ENCODE results near the gene BRD4.

The BRD4 gene

DNA sequence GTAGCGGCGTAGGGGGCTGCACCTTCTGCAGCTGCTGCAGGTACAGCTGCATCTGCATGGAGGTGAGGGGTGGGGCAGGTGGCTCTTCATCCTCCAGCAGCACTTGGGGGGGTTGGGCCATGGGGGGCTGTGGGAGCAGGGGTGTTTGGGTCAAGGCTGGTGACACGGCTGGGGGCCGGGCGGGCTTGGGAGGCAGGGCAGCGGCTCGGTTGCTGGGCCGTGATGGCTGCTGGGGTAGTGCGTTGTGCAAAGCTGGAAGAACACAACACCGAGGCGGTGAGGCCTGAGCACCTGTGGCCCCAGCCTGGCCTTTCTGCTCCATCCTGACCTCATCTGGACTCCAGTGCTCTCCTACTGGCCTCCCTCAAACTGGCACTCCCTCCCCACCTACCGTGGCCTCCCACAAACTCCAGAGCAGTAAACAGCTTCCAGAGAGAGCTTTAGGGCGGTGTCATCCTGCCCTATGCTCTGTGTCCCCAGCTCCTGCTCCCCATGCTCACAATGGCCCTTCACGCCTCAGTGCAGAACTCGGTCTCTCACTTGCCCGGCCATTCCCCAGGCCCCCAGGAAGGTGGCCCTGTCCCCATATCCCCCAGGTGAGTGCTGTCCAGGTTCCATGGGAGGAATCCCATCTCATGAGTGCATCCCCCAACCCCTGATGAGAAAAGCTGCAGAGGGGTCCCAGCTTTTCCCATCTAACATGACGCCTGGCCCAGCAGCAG is 88.9 kb downstream of the BRD4 start:
- no peak for DNase-seq (ENCODE audit: low read depth in 1 of 2, low spot score in 1 of 2)
- TF ChIP-seq JUND (IDR thresholded peaks at IDR 0.05; ENCODE audit: low read depth), result no peak
- in situ Hi-C loops (cut with HindIII; ENCODE audit: low pct_unique_long_range_greater_than_20kb, low sequenced_read_pairs), result no loop called here

DNA sequence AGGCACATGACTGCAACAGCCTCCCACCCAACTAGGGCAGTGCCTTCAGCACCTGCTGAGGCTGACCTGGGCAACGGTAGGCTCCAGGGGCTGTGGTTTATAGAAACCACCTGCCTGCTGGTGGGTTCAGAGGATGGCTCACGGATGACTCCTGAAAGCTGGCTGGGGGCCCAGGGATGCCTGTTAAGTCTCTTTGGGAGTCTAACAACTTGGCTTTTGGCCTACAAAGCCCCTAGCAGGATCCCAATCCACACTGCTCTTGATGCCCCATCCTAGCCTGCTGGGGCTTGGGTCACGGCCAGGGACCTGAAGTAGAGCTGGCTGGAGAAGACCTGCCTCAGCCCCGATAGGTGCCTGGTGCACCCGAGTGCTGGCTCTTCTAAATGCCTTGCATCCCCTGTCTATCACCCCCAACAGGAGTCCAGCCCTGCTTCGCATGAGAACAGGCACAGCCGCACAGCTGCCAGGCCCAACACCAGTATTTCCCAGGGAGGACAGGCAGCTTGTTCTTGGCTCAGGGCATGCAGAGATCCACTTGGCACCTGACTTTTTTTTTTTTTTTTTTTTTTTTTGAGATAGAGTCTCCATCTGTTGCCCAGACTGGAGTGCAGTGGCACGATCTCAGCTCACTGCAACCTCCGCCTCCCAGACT is 91.0 kb downstream of the BRD4 start:
- in situ Hi-C loops (cut with HindIII; ENCODE audit: low pct_unique_long_range_greater_than_20kb, low sequenced_read_pairs), result no loop called here

DNA sequence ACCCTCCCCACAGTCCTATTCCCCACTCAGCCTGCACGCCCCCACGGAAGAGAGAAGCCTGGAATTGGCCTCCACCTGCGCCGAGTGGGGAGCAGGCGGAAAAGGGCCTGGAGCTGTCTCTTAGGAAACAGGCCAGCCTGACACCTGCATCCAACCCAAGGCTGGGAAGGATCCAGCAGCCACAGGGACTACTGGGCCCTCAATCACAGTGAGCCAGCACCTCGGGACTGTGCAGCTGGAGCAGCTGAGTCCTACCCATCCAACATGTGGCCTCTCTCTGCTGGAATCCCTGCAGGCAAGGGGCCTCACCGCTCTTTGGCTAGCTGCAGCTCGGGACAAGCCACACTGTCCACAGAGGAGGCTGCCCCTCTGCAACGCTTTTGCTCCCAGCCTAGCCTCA is 91.8 kb downstream of the BRD4 start:
- no peak for DNase-seq (ENCODE audit: low read depth in 1 of 2, low spot score in 1 of 2)
- in situ Hi-C loops (cut with HindIII; ENCODE audit: low pct_unique_long_range_greater_than_20kb, low sequenced_read_pairs), result no loop called here
- no peak for TF ChIP-seq JUND (IDR thresholded peaks at IDR 0.05; ENCODE audit: low read depth)

More for the DNA sequence above, 91.0 kb downstream of the BRD4 start:
- TF ChIP-seq JUND (IDR thresholded peaks at IDR 0.05; ENCODE audit: low read depth), result no peak
- DNase-seq (ENCODE audit: low read depth in 1 of 2, low spot score in 1 of 2), result no peak

DNA sequence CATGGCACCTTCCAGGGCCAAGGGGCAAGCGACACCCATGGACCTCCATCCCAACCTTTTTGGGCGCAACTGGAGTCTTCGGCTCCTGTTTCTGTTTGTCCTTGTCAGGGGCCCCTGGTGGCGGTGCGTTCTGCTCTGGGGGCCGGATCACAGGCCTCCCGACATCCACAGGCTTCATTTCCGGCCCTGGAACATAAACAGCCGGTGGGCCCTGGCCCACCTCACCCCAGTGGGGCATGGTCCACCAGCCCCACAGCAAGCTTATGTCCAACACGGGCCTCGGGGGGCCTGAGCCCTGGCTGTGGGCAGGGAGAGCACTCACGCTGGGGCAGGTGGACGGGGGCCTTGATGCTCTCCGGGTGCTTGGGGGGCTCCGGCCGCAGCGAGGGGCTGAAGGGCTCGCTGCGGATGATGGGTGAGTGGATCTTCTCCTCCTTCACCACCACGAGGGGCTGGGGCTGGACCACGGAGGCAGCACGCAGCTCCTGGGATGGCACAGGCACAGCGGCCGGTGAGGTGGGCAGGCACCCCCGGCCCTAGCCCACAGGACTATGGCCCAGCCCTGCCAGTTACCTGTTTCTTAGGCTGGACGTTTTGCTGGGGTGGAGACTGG is 92.9 kb downstream of the BRD4 start:
- no peak for DNase-seq (ENCODE audit: low read depth in 1 of 2, low spot score in 1 of 2)
- no peak for TF ChIP-seq JUND (IDR thresholded peaks at IDR 0.05; ENCODE audit: low read depth)
- in situ Hi-C loops (cut with HindIII; ENCODE audit: low pct_unique_long_range_greater_than_20kb, low sequenced_read_pairs), result no loop called here

DNA sequence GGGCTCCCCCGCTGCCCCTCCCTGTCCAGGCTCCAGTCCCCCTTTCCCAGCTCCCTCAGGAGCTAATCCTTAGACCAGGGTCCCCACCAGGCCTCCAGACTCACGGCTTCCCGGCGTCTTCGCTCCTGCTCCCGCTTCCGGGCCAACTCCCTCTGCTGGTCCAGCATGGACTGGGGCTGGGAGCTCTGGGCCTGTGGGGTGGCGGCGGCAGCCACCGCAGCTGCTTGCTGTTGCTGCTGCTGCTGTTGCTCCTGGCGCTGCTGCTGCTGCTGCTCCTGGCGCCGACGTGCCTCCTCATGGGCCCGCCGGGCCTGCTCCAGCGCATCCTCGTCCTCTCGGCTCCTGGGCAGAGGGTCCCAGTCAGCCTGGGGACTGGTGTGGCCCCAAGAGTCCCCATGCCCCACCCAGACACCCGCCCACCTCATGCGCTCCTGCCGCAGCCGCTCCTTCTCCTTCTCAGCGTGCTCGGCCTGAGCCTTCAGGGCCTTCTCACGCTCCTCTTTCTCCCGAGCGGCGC is 93.6 kb downstream of the BRD4 start:
- no peak for TF ChIP-seq JUND (IDR thresholded peaks at IDR 0.05; ENCODE audit: low read depth)
- in situ Hi-C loops (cut with HindIII; ENCODE audit: low pct_unique_long_range_greater_than_20kb, low sequenced_read_pairs), result no loop called here
- DNase-seq (ENCODE audit: low read depth in 1 of 2, low spot score in 1 of 2), result no peak

DNA sequence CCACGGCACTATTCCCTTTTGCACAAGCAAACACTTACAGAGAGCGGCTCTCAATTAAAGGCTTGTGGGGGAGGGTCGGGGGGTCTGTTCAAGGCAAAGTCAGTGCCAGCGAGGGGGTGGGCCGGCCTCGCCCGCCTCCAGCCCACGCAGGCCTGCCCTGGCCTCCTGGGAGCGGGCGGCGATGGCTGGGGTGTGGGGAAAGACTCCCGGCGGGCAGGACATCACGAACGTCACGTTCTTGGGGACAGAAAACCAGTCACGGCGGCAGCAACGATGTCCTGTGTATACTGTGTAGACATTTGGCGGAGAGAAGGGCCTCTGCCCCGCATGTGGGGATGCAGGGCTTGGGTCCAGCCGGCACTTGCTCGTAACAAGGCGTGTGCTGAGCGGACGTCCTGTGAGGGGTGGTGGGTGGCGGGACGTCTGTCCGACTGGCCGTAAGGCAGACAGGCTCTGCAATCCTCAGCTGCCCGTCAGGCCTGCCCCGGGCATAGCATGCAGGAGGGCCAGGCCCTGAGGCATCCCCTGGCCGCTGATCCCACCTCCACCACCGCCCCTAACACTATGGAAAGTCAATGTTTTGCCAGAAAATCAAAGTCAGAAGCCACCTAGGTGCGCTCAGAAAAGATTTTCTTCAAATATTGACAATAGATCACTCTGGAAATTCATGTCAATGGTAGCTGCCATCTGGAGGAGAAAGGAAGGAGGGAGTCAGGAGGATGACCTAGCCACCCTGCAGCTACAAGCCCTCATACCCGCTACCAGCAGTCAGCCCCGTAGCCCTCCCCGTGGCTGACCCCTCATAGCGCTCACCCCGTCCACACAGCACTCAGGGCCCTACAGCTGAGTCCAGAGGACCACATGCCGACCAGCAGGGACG is 94.3 kb downstream of the BRD4 start:
- no peak for TF ChIP-seq JUND (IDR thresholded peaks at IDR 0.05; ENCODE audit: low read depth)
- in situ Hi-C loops (cut with HindIII; ENCODE audit: low pct_unique_long_range_greater_than_20kb, low sequenced_read_pairs), result no loop called here

DNA sequence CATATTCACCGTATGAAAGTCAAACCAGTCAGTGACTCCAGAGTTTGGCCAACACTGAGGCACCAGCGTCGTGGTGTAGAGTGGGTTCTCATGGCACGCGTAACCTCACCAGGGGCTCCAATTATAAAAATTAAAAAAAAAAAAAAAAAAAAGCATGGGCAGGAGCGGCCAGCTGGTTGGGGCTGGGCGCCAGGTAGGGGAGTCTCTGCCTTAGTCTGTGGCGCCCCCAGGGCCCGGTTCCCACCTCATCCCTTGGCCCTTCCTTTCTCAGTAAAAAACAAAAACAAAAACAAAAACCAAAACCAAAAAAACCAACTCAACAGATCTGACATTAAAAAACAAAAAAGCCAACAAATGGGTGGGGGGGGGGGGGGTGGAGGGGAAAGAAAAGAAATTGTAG is 95.5 kb downstream of the BRD4 start:
- TF ChIP-seq JUND (IDR thresholded peaks at IDR 0.05; ENCODE audit: low read depth), result no peak
- in situ Hi-C loops (cut with HindIII; ENCODE audit: low pct_unique_long_range_greater_than_20kb, low sequenced_read_pairs), result no loop called here
- DNase-seq (ENCODE audit: low read depth in 1 of 2, low spot score in 1 of 2), result no peak

More for the DNA sequence above, 94.3 kb downstream of the BRD4 start:
- DNase-seq (ENCODE audit: low read depth in 1 of 2, low spot score in 1 of 2), result no peak

DNA sequence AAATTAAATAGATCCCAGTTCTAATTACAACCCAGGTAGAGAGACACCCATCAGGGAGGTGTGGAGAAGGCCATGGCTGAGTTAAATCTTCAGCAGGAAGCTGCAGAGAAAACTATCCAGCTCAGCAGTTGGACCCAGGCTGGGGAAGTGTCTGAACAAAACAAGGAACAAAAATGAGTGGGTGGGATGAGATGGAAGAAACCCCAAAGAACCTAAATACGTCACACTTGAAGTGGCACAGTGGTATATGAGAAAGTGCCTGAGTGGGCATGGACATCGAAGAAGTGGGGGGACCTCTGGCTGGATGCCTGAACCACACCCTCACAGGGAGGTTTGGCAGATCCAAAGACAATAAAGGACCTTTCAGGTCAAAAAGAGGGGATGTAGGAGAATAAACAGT is 96.6 kb downstream of the BRD4 start:
- no peak for TF ChIP-seq JUND (IDR thresholded peaks at IDR 0.05; ENCODE audit: low read depth)
- in situ Hi-C loops (cut with HindIII; ENCODE audit: low pct_unique_long_range_greater_than_20kb, low sequenced_read_pairs), result no loop called here
- DNase-seq (ENCODE audit: low read depth in 1 of 2, low spot score in 1 of 2), result no peak

DNA sequence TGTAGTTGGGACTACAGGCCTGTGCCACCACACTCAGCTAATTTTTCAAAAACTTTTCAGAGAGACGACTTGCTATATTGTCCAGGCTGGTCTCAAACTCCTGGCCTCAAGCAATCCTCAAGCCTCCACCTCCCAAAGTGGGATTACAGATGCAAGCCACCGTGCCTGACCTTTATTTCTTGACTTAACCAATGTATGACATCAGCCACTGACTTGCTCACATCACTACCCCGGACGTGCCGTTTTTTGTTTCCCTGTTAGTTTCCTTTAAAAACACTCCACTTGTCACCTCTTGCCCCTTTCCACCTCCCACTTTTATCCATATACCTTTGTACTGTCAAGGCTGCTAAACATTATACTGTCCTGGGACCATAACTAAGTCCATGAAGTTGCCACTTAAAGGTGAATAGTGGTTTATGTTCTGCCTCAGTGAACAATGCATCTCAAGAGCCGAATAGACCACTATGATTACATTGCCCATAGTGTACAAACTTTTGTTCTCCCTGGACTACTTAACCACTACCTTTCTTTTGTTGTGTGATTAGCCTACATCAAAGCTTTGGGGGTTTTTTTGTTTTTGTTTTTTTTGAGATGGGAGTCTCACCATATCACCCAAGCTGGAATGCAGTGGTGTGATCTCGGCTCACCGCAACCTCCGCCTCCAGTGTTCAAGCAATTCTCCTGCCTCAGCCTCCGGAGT is 97.8 kb downstream of the BRD4 start:
- TF ChIP-seq JUND (IDR thresholded peaks at IDR 0.05; ENCODE audit: low read depth), result no peak
- in situ Hi-C loops (cut with HindIII; ENCODE audit: low pct_unique_long_range_greater_than_20kb, low sequenced_read_pairs), result no loop called here
- no peak for DNase-seq (ENCODE audit: low read depth in 1 of 2, low spot score in 1 of 2)

DNA sequence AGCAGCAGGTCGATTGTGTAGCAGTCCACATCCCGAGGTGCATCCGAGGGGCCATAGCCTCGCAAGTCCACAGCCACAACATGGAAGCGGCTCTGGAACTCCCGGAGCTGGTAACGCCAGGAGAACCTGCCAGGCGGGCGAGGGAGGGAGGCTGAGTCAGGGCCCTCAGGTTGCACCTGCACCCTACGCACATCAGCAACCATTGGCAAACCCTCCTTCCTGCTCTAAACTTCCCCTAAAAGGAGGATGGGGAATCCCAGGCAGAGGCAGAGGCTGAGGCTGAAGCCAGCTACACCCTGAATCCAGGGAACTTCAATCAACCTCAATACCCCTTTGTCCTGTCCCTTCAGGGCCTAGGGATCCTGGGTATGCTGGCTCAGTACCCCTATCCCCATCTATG is 101.1 kb downstream of the BRD4 start:
- no peak for DNase-seq (ENCODE audit: low read depth in 1 of 2, low spot score in 1 of 2)
- in situ Hi-C loops (cut with HindIII; ENCODE audit: low pct_unique_long_range_greater_than_20kb, low sequenced_read_pairs), result no loop called here
- no peak for TF ChIP-seq JUND (IDR thresholded peaks at IDR 0.05; ENCODE audit: low read depth)

DNA sequence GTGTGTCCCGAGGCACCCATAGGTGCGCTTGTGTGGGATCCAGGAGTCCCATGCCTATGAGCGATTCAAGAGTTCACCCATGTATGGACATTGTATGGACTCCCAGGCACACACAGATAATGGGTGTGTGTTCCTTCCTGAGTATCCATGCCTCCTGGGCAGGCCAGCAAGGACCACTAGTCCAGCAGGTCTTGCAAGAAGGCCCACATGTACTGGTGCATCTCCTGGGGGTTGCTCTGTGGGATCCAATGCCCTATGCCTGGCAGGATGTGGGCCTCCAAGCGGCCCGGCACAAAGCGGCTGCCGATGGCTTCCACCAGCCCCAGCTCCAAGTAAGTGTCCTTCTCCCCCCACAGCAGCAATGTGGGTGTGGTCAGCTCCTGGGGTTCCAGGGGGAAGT is 105.1 kb downstream of the BRD4 start:
- in situ Hi-C loops (cut with HindIII; ENCODE audit: low pct_unique_long_range_greater_than_20kb, low sequenced_read_pairs), result no loop called here
- DNase-seq (ENCODE audit: low read depth in 1 of 2, low spot score in 1 of 2), result peak in 1 of 2 experiments; percentile 13
- no peak for TF ChIP-seq JUND (IDR thresholded peaks at IDR 0.05; ENCODE audit: low read depth)

DNA sequence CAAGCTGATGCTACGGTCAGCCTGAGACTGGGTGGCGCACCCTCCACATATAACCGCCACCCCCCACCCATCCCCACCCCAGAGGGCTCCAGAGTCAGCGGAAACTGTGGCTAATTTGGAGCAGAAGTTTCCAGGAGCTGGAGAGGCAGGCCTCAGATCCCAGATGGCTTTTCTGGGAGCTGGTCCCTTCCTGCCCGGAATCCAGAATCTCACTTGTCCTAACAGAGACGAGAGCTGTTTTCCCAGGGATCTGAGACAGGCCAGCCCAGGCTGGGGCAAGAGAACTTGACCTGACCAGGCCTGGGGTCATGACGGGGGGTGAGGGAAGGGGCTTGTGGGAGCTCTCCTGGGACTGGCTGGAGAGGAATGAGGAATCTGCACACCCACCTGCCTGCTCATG is 106.6 kb downstream of the BRD4 start:
- DNase-seq (ENCODE audit: low read depth in 1 of 2, low spot score in 1 of 2), result no peak
- in situ Hi-C loops (cut with HindIII; ENCODE audit: low pct_unique_long_range_greater_than_20kb, low sequenced_read_pairs), result no loop called here
- no peak for TF ChIP-seq JUND (IDR thresholded peaks at IDR 0.05; ENCODE audit: low read depth)

Data from T47D (cell line).